GM23338 (cell line): Measurements from ENCODE around the gene ZFYVE28.

Experiments used
- CREB1 ChIP-seq: fragments of 250-450 bp; sonication (Bioruptor Pico); IDR thresholded peaks from 2 replicates; pipeline ENCODE4 v1.5.0; 2020; ENCODE audit warnings: low read depth, mild to moderate bottlenecking, moderate library complexity
- CTCF ChIP-seq, 2 experiments: fragments of 200-600 bp in 1 of 2; sonication (generic) in 1 of 2; conservative IDR thresholded peaks; 2 replicates each; pipeline versions ENCODE4 v1.5.1 to v1.6.1; 2016 to 2017; ENCODE audit warnings: antibody characterized with exemption in 2 of 2, low read depth in 2 of 2, mild to moderate bottlenecking in 2 of 2, moderate library complexity in 1 of 2
- ETS1 ChIP-seq: IDR thresholded peaks from 2 replicates; pipeline ENCODE4 v1.6.1; 2016; ENCODE audit warnings: antibody characterized with exemption
- EZH2 ChIP-seq: fragments of 200-600 bp; sonication (generic); IDR thresholded peaks from one replicate; pipeline ENCODE4 v1.8.0; 2017; ENCODE audit warnings: antibody characterized with exemption, mild to moderate bottlenecking, low read depth; ENCODE audit not compliant: unreplicated experiment
- EZH2phosphoT487 ChIP-seq: fragments of 200-600 bp; sonication (generic); IDR thresholded peaks from one replicate; pipeline ENCODE4 v1.8.1; 2018; ENCODE audit warnings: antibody characterized with exemption; ENCODE audit not compliant: unreplicated experiment
- JUNB ChIP-seq: IDR thresholded peaks from one replicate; pipeline ENCODE4 v1.6.1; 2016; ENCODE audit warnings: antibody characterized with exemption; ENCODE audit not compliant: unreplicated experiment
- NANOG ChIP-seq: IDR thresholded peaks from 2 replicates; pipeline ENCODE4 v1.6.1; 2016; ENCODE audit warnings: antibody characterized with exemption, borderline replicate concordance
- POLR2AphosphoS5 ChIP-seq: IDR thresholded peaks from 2 replicates; pipeline ENCODE4 v1.6.1; 2016; ENCODE audit warnings: antibody characterized with exemption, low read depth
- REST ChIP-seq: IDR thresholded peaks from one replicate; pipeline ENCODE4 v1.6.1; 2018; ENCODE audit warnings: antibody characterized with exemption; ENCODE audit not compliant: unreplicated experiment
- STAT1 ChIP-seq: IDR thresholded peaks from one replicate; pipeline ENCODE4 v1.6.1; 2016; ENCODE audit warnings: antibody characterized with exemption; ENCODE audit not compliant: unreplicated experiment
- ZNF114 ChIP-seq: fragments of 250-450 bp; sonication (Bioruptor Pico); IDR thresholded peaks from 2 replicates; pipeline ENCODE4 v1.5.0; 2020; ENCODE audit warnings: mild to moderate bottlenecking, moderate library complexity
- ZNF331 ChIP-seq: fragments of 250-450 bp; sonication (Bioruptor Pico); IDR thresholded peaks from 2 replicates; pipeline ENCODE4 v1.5.0; 2020; ENCODE audit warnings: low read depth, mild to moderate bottlenecking, moderate library complexity
- ZNF462 ChIP-seq: fragments of 250-450 bp; sonication (Bioruptor Pico); IDR thresholded peaks from 2 replicates; pipeline ENCODE4 v1.5.0; 2020; ENCODE audit warnings: mild to moderate bottlenecking, moderate library complexity

GRCh38 chr4:2371765-2372487, 46.5 kb downstream of the ZFYVE28 start:
- TF ChIP-seq EZH2, result no peak
- no peak for TF ChIP-seq POLR2AphosphoS5
- TF ChIP-seq NANOG, result no peak
- TF ChIP-seq CTCF (conservative IDR thresholded peaks at IDR 0.05; ENCODE audit: low read depth in 2 of 2), result no peak
- TF ChIP-seq EZH2phosphoT487, result no peak
- no peak for TF ChIP-seq CREB1 (CRISPR knock-in tag)
- no peak for TF ChIP-seq REST
- no peak for TF ChIP-seq JUNB
- no peak for TF ChIP-seq ETS1
- no peak for TF ChIP-seq ZNF331 (CRISPR knock-in tag)
- no peak for TF ChIP-seq ZNF462
- TF ChIP-seq ZNF114 (CRISPR knock-in tag), result no peak
- no peak for TF ChIP-seq STAT1
